Heart left ventricle (tissue), 16 donors: ENCODE results near the gene CACNG7. TPM values are rescaled to one million over a fixed set of nuclear protein-coding genes. Genes with fewer than 3 reads are reported as not detected.

Experiments used
- ATAC-seq, 4 donors: fragments of 200-7000 bp; cut with Tn5 transposase; one replicate each; pipeline ENCODE4 v1.9.1; 2020 to 2022; ENCODE audit warnings: moderate library complexity in 4 of 4, mild to moderate bottlenecking in 3 of 4, moderate number of reproducible peaks in 1 of 4
- DNase-seq, 5 donors: peaks; one replicate each; pipeline ENCODE4 v3.0.0-alpha.2; 2020
- H3K27ac ChIP-seq, 12 donors: fragments of 200-600 bp; sonication (generic) in 4 of 12; one replicate each; pipeline versions ENCODE4 v1.5.0 to v1.8.0; 2016 to 2022; ENCODE audit warnings: mild to moderate bottlenecking in 2 of 12
- H3K27me3 ChIP-seq, 9 donors: fragments of 200-600 bp; sonication (generic) in 2 of 9; one replicate each; pipeline versions ENCODE4 v1.5.1 to v1.8.0; 2016 to 2022; ENCODE audit warnings: mild to moderate bottlenecking in 3 of 9
- H3K36me3 ChIP-seq, 9 donors: fragments of 200-600 bp; sonication (generic) in 2 of 9; one replicate each; pipeline versions ENCODE4 v1.5.0 to v1.8.0; 2018 to 2022; ENCODE audit warnings: mild to moderate bottlenecking in 2 of 9
- H3K4me1 ChIP-seq, 12 donors: fragments of 200-600 bp; sonication (generic) in 4 of 12; one replicate each; pipeline versions ENCODE4 v1.5.0 to v1.8.0; 2016 to 2022; ENCODE audit warnings: mild to moderate bottlenecking in 3 of 12
- H3K4me3 ChIP-seq, 12 donors: fragments of 200-600 bp; sonication (generic) in 4 of 12; one replicate each; pipeline versions ENCODE4 v1.5.0 to v1.8.0; 2017 to 2022; ENCODE audit warnings: mild to moderate bottlenecking in 9 of 12, moderate library complexity in 4 of 12
- H3K9me3 ChIP-seq, 12 donors: fragments of 200-600 bp; sonication (generic) in 4 of 12; one replicate each; pipeline versions ENCODE4 v1.5.0 to v1.8.0; 2016 to 2022; ENCODE audit warnings: mild to moderate bottlenecking in 1 of 12
- POLR2A ChIP-seq, 2 donors: fragments of 450-650 bp; IDR thresholded peaks; one replicate each; pipeline ENCODE4 v1.6.1; 2017; ENCODE audit warnings: antibody characterized with exemption in 2 of 2, mild to moderate bottlenecking in 2 of 2, moderate library complexity in 2 of 2
- WGBS, 4 donors: extraction: QIAGEN DNeasy Blood & Tissue Kit in 2 of 4; methylation state at CpG; one replicate each; pipeline versions ENCODE4 v1.1.5 to v1.1.7; 2013 to 2018; 5-methylcytosine and 5-hydroxymethylcytosine counted together
- intact Hi-C, 10 donors: fragments of 100-400 bp; cut with DNase I; formaldehyde crosslinking; loops; one replicate each; pipeline versions ENCODE4 v1.11.1 to v1.14.2; 2022
- polyA plus RNA-seq, 2 donors: library from polyadenylated mRNA; stranded (reverse); fragments of 200-250 nt; gene quantifications; one replicate each; pipeline ENCODE4 v1.2.3, GENCODE V29; 2013
- total RNA-seq, 9 donors: library from RNA; depleted of rRNA in 2 of 9; stranded (reverse); fragments of >200 nt in 2 of 9; fragmentation: NEBNext Ultra II Directional in 3 of 9; extraction: Animal tissue kit (Norgen Biotek cat#: 25700) in 3 of 9; gene quantifications; one replicate each; pipeline versions ENCODE4 v1.1.0 to v1.2.4, GENCODE V29; 2016 to 2023
- TF ChIP-seq, protein P1 (sequence below), 12 donors: fragments of 200-600 bp; sonication (generic) in 4 of 12; IDR thresholded peaks; one replicate each; pipeline versions ENCODE4 v1.5.0 to v1.8.0; 2018 to 2022; ENCODE audit warnings: antibody characterized with exemption in 12 of 12, mild to moderate bottlenecking in 5 of 12
- donor health status: ischemic (EF 13 %, LVEDD 7.1; RV severe dilation, severe dysfunction).
- donor health status: healthy with polysubstance abuse.
- donor health status: DM: no; HTN: yes; CAD: no.
- donor health status: DM: no; HTN: no; CAD: no.
- donor health status: ischemic (EF 25% LVEDD 6.9; RV normal size, moderate dysfunction).
- donor health status: ischemic (EF 25% LVEDD 5.7; RV mildly dilated, moderate dysfunction).
- donor health status: healthy.
- donor health status: DM: yes; HTN: yes; CAD: no.
- donor health status: ischemic (EF 35%, LVEDD 5.7; RV mildly dilated, moderate dysfunction).
- donor health status: nonischemic (EF 11% LVEDD 7.7; RV severe dilation, severe dysfunction).
- donor health status: DM: yes; HTN: yes; CAD: no.
- donor health status: PGD.
- donor health status: ischemic (EF 29% LVEDD 5.4; RV normal size, mild dysfunction).
- donor health status: nonischemic (EF 23%, LVEDD 6.1; RV moderate dilation, normal function).

The CACNG7 gene
- total and polyA plus RNA-seq, 11 donors, result not detected

DNA sequence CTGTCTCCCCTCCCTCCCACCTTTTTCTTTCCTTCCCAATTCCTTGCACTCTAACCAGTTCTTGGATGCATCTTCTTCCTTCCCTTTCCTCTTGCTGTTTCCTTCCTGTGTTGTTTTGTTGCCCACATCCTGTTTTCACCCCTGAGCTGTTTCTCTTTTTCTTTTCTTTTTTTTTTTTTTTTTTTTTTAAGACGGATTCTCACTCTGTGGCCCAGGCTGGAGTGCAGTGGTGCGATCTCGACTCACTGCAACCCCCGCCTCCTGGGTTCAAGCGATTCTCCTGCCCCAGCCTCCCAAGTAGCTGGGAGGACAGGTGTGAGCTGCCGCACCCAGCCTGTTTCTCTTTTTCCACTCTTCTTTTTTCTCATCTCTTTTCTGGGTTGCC, 34.5 kb upstream of the CACNG7 start:
- ATAC-seq, result no peak
- DNase-seq, result no peak
- H3K36me3 ChIP-seq, result peaks cover 0 to 65% (median 38%) of the 10 kb centered on the region in 9 donors
- no peak for TF ChIP-seq POLR2A (IDR thresholded peaks at IDR 0.05)
- TF ChIP-seq, protein P1, sequence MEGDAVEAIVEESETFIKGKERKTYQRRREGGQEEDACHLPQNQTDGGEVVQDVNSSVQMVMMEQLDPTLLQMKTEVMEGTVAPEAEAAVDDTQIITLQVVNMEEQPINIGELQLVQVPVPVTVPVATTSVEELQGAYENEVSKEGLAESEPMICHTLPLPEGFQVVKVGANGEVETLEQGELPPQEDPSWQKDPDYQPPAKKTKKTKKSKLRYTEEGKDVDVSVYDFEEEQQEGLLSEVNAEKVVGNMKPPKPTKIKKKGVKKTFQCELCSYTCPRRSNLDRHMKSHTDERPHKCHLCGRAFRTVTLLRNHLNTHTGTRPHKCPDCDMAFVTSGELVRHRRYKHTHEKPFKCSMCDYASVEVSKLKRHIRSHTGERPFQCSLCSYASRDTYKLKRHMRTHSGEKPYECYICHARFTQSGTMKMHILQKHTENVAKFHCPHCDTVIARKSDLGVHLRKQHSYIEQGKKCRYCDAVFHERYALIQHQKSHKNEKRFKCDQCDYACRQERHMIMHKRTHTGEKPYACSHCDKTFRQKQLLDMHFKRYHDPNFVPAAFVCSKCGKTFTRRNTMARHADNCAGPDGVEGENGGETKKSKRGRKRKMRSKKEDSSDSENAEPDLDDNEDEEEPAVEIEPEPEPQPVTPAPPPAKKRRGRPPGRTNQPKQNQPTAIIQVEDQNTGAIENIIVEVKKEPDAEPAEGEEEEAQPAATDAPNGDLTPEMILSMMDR (IDR thresholded peaks at IDR 0.05), result no peak
- intact Hi-C loops, result loop anchor here in 2 of 10 donors (5.0 to 10.0 kb wide), 2 partner anchors 230 to 588 kb away; partner anchors contain the start of genes LENG9 (in 1 of the 2), NDUFA3 (in 1 of the 2) and OSCAR (in 1 of the 2)
- H3K9me3 ChIP-seq, result no peaks in the 10 kb centered on the region
- no peak overlapping the region for H3K4me3 ChIP-seq
- WGBS, 4 donors, result 72 to 73% (median 72%) methylated on average over 6 of the region's 6 CpGs
- H3K27me3 ChIP-seq, result peaks cover 0 to 3% (median 0%) of the 10 kb centered on the region in 9 donors
- H3K27ac ChIP-seq, result peak overlapping the region in 1 of 12 donors; percentile 30
- peaks cover 0 to 77% (median 16%) of the 10 kb centered on the region in 12 donors for H3K4me1 ChIP-seq

DNA sequence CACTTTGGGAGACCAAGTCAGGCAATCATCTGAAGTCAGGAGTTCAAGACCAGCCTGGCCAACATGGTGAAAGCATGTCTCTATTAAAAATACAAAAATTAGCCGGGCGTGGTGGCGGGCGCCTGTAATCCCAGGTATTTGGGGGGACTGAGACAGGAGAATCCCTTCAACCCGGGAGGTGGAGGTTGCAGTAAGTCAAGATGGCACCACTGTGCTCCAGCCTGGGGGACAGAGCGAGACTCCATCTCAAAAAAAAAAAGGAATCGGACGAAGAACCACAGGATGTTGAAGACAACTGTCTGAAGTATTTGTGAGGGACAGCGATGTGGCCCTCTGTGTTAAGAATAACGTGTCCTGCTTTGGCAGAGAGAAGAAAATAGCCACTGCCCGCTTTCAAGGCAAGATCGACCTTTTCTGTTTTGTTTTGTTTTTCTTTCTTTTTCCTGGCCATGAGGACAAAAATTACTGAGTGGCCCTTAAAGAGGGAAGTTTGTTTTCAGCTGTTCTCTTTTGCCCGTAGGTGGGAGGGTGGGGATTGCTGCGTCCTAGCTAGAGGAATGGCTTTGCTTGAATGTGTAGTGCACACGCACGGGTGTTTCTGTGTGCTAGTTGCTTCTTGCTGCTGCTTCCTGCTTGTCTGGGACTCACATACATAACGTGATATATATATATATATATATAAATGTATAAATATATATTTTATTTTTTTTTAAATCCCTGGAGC, 33.3 kb upstream of the CACNG7 start:
- DNase-seq (no peak), ATAC-seq (no peak)
- 83 to 85% (median 84%) methylated on average over 17 of the region's 17 CpGs for WGBS, 4 donors
- H3K27ac ChIP-seq, result peak overlapping the region in 1 of 12 donors; percentile 23
- TF ChIP-seq POLR2A (IDR thresholded peaks at IDR 0.05), result no peak
- TF ChIP-seq, protein P1 (IDR thresholded peaks at IDR 0.05), result no peak
- H3K4me3 ChIP-seq, result no peak overlapping the region
- H3K36me3 ChIP-seq, result peaks cover 0 to 60% (median 38%) of the 10 kb centered on the region in 9 donors
- H3K4me1 ChIP-seq, result peaks cover 0 to 76% (median 14%) of the 10 kb centered on the region in 12 donors
- peaks cover 0 to 7% (median 3%) of the 10 kb centered on the region in 9 donors for H3K27me3 ChIP-seq
- intact Hi-C loops, result loop anchor here in 1 of 10 donors (10.0 kb wide), 1 partner anchor 229 kb away; the partner anchor contains the start of genes NDUFA3 and OSCAR
- H3K9me3 ChIP-seq, result no peaks in the 10 kb centered on the region

DNA sequence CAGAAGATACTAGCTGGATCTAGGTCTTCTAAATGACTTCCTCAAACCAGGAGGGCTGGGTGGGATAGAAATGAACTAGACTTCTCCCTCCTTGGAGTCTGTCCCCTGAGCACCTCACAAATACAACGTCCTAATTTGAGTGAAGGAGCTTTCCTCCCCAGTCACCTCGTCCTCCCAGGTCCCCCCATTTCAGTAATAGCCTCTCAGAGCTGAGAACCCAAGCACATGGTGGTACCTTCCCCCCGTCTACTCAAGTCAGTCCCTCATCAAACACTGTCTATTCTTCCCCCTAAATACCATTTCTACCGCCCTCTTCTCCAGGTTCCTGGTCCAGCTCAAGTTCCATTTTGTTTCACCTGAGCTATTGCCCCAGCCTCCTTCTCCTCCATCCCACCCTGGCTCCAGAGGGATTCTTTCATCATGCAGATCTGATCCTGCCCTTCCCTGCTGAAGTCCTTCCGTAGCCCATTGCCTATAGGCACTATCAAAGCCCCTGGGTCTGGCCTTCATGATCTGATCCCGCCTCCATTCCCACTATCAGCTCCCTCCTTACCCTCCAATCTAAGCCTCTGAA, 32.3 kb upstream of the CACNG7 start:
- TF ChIP-seq, protein P1 (IDR thresholded peaks at IDR 0.05), result no peak
- TF ChIP-seq POLR2A (IDR thresholded peaks at IDR 0.05), result no peak
- no peak overlapping the region for H3K4me3 ChIP-seq
- ATAC-seq (no peak), DNase-seq (no peak)
- peaks cover 0 to 50% (median 34%) of the 10 kb centered on the region in 9 donors for H3K36me3 ChIP-seq
- H3K9me3 ChIP-seq, result no peaks in the 10 kb centered on the region
- intact Hi-C loops, result loop anchor here in 1 of 10 donors (10.0 kb wide), 1 partner anchor 228 kb away; the partner anchor contains the start of genes NDUFA3 and OSCAR
- H3K27ac ChIP-seq, result peak overlapping the region in 1 of 12 donors; percentile 6
- peaks cover 0 to 74% (median 15%) of the 10 kb centered on the region in 12 donors for H3K4me1 ChIP-seq
- H3K27me3 ChIP-seq, result peaks cover under 1 to 17% (median 9%) of the 10 kb centered on the region in 9 donors
- 77 to 88% (median 83%) methylated on average over 5 to 6 of the region's 6 CpGs for WGBS, 4 donors

DNA sequence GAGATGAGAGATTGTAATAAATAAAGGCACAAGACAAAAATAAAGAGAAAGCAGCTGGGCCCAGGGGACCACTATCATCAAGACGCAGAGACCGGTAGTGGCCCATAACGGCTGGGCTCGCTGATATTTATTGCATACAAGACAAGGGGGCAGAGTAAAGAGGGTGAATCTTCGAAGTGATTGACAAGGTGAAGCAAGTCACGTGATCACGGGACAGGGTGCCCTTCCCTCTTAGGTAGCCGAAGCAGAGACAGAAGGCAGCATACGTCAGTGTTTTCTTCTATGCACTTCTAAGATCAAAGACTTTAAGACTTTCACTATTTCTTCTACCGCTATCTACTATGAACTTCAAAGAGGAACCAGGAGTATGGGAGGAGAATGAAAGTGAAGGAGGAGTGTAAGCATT, 31.7 kb upstream of the CACNG7 start:
- Histone ChIP-seq H3K4me1 (peaks cover 0 to 74% (median 21%) of the 10 kb centered on the region in 12 donors), H3K27ac (peak overlapping the region in 1 of 12 donors; percentile 6), H3K36me3 (peaks cover 0 to 44% (median 34%) of the 10 kb centered on the region in 9 donors), H3K4me3 (no peak overlapping the region), H3K9me3 (no peaks in the 10 kb centered on the region), H3K27me3 (peaks cover 6 to 23% (median 14%) of the 10 kb centered on the region in 9 donors)
- ATAC-seq (no peak), DNase-seq (no peak)
- no peak for TF ChIP-seq POLR2A (IDR thresholded peaks at IDR 0.05)
- TF ChIP-seq, protein P1 (IDR thresholded peaks at IDR 0.05), result no peak
- 52 to 63% (median 57%) methylated on average over 10 of the region's 10 CpGs for WGBS, 4 donors
- intact Hi-C loops, result loop anchor here in 1 of 10 donors (10.0 kb wide), 1 partner anchor 227 kb away; the partner anchor contains the start of genes NDUFA3 and OSCAR
